ENCODE results near the gene LGALS3.

Gene LGALS3

DNA sequence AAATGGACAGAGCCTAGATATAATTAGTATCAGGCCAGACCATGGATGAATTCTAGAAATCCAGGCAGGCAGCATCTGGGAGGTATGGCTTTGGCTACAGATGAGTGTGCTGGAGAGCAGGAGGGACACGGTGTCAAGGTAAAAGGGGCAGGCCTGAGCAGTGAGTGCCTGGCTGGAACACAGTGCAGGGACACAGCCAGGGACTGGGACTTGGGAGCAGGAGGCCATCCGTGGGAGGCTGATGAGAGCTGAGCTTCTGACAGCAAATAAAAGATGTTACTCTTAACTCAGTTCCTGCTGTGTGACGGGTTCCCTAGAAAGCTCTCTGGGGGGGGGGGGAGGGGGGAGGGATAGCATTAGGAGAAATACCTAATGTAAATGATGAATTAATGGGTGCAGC, 13.6 kb upstream of the LGALS3 start:
- DNase-seq (ENCODE audit: low read depth) = no peak

DNA sequence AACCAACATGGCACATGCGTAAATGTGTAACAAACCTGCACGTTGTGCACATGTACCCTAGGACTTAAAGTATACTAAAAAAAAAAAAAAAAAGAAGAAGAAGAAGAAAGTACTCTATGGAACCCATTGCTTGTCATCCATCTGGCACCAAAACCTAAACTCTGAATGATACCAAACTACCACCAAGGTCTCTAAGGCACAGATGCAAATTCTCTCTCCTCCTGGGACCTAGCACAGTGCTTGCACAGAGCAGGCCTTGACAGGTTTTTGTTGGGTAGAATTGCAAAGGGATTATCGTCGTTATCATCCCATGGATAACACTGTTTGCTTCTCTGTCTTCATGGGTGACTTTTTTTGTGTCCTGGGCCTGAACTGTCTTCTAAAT, 13.2 kb upstream of the LGALS3 start:
- DNase-seq (ENCODE audit: low read depth) = no peak

DNA sequence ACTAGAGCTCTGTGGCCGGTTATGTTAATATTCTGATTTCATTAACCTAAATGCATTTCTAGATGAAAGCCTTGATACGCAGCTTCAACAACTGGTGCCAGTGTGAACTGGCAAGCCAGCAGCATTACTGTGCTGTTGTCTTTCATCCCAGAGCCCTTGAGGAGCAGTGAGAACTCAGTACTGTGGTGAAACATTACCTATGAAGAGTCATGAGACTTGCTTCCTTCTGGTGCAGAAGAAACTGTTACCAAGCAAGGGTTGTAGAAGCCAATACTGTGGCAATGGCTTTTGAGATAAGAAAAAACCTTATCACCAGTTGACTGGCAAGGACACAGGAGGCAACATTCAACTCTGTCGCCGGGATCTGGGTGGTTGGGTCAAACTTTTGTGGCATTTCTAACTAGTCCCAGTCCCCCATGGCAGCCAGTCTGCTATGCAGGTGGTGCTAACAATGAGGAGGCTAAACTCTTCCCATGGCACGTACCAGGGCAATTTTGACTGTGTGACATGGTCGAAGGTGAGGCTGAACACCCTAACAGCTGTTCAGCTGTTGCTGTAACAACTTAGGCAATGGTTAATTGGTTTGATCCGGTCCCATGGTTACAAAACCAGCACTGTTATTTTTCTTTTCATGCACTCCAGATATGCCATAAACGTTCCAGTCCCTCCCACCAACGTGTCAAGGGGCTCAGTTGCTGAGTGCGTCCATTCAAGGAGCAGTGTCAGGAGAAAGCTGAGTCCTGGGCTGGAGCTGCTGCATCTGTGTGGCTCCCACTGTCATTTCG, 12.6 kb upstream of the LGALS3 start:
- DNase-seq (ENCODE audit: low read depth) = no peak

GRCh38 chr14:55117803-55118441, 11.1 kb upstream of the LGALS3 start:
- DNase-seq (ENCODE audit: low read depth) = no peak

- DNase-seq (ENCODE audit: low read depth) = no peak
These were observed 10.3 kb upstream of the LGALS3 start for GRCh38 chr14:55118761-55119160.

DNA sequence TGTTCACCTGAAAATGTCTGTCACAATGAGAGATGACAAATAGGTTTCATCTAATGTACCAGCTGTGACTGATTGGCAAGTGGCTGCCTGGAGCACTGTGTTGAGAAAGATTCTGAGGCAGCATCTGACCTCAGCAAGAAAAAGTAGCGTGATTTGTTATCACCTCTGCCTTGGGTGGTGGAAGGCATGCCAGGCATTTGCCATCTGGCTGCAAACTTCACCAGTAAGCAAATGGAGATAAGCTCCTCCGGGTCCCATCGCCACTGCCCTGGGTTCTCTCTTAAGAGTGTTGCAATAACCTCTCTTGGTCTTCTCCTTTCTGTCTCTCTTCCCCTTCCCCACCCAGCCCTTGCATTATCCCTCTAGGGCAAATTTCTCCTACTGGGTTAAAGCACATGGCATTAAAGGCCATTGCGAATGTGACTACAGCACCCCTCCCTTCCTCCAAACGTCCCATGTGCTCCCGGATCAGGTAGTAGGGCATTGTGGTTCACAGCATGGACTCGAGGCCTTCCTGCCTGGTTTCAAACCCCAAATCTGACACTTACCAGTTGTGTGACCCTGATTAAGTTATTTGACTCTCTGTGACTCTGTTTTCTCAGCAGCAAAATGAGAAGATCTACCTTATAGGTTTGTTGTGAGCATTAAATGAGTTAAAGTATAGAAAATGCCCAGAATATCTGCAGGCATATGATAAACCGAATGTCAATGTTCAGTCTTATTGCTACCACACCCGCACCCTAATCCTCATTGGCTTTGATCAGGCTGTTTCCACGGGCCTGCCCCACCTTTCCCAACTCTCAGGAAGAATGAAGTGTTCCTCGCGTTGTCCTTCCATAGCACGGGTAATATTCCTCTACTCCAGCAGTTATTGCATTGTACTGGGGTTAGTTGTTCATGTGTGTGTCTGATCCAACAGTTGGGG, 8.2 kb upstream of the LGALS3 start:
- DNase-seq (ENCODE audit: low read depth) = no peak

DNA sequence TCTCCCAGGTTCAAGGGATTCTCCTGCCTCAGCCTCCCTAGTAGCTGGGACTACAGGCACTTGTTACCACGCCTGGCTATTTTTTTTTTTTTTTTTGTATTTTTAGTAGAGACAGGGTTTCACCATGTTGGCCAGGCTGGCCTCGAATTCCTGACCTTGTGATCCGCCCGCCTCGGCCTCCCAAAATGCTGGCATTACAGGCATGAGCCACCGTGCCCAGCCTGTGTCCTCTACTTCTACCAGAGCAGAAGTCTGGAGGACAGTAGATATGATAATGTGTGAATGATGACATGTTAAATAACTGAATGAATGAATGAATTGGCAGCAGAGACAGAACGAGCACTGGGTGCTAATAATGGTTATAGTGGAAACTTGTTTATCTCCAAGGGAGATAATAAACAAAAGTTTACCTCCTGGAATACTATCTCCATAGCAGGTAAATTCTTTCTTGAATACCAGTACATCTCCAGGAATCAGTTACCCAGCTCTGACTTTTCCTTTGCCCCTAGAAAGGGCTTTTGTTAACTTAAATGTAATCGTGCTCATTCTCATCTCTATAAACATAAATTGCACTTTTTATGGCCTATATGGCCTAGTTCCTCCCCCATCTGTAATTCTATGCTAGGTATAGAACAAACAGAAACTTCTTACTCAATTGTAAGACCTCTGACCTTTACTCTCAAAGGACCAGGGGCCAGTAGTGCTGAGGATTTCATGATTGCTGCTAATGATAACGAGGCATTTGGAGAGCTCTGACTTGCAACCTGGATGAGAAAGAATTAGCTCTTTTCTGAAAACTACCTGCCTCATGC, 7.2 kb upstream of the LGALS3 start:
- DNase-seq (ENCODE audit: low read depth) = no peak

DNA sequence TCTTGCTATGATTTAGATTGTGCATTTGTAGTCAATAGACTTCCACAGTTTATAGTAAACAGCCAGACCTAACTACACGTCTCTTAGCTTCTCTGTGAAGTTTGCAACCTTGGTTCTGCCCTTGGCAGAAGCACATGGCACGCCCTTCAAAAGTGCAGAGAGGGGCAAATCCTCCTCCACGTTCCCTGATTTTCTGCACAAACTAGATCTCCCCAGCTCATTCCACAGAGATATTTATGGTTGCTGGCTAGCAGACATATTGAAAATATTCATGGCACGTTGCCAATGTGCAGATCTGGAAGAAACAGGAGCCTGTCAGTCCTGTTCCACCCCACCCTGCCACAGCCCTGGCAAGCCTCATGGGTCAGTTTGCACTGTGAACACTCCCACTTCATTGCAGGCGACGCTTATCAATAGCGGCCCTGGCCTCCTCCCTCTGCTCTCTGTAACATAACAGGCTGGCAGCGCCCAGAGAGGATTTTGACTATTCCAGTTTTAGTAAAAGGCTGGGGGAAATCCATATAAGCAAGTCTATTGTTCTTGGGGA, 6.5 kb upstream of the LGALS3 start:
- DNase-seq (ENCODE audit: low read depth) = no peak

GRCh38 chr14:55123101-55123500, 6.0 kb upstream of the LGALS3 start:
- no peak for DNase-seq (ENCODE audit: low read depth)

DNA sequence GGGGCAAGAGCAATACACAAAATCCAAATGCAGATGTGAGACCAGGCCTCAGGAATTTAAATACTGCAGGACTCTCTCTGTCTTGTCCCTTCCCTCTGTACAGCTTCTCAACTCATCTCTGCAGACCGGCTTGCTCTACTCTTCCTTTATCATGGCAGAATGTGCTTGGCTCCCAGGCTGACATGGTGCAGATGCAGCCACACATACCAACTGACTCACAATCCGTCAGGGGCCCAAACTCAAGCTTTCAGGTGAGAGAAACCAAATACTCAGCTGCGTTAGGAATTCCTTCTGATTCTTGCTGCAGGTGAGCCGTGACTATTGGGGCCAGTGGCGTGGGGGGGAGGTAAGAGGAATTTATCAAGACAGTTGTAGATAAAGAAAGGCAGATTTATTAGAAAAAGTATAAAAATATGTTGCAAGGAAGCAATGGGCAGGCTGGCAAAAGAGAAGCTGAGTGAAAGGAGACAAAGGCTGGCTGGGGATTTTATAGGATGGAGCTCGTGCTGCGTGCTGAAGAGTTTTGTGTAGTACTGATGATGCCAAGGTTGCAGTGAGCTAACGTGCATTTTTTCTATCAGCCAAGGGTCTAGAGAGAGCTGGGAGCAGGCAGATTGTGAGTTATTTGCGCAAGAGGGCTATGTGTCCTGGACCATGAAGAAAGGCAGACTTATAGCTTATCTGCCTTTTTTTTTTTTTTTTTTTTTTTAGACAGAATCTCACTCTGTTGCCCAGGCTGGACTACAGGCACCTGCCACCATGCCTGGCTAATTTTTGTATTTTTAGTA, 5.0 kb upstream of the LGALS3 start:
- no peak for DNase-seq (ENCODE audit: low read depth)

DNA sequence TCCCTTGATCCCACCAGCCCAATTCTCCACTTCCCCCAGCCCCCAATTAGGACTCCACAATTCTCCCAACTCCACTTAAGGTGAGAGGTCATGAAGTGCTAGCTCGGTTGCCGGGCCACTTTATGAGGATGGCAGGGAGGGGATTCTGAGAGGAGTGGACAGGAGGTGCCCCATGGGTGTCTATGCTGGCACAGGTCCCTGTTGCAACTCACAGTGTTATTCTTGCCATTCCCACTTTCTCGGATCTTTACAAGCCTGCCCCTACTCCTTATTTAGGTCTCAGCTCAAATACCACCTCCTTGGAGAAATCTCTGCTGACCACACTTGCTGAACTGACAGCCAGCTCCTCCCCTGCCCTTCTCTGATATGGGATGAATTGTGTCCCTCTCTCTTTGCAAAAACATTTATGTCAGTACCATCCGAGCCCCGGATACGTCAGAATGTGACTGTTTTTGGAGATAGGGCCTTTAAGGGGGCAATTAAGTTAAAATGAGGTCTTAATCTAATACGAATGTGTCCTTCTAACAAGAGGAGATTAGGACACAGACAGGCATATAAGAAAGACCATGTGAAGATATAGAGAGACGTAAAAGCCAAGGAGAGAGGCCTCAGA, 4.2 kb upstream of the LGALS3 start:
- no peak for DNase-seq (ENCODE audit: low read depth)

DNA sequence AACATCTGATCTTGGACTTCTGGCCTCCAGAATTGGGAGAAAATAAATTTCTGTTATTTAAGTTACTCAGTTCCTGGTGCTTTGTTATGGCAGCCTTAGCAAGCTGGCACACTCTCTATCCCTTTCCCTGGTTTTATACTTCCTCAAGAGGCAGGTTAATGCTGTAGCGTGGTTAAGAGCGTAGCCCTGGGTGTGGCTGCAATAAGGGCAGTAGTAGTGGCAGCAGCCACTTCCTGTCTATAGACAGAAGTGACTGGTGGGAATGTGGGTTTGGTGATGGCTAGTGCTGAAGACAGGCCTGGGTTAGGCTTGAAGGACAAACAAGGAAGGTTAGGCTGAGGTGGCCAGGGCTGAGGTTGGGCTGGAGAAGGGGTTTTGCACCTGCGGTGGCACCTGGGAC, 3.6 kb upstream of the LGALS3 start:
- DNase-seq (ENCODE audit: low read depth) = no peak

DNA sequence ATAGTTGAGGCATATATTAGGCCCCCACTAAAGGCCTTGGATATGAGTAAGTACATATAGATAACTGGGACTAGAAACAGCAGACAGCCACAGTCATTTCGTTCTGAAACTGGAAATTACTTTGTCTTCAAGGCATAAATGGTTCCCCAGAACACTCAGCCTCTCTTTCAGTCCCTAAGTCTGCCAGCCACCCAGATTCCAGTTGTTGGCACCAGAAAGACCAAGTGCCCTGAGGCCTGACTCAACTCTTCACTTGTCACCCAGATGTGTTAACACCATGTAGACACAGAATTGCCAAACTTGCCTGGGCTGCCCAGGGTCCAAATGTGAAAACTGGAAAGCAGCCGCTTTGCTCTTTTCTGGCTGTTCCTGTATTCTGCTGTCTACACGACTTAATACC, 3.0 kb upstream of the LGALS3 start:
- DNase-seq (ENCODE audit: low read depth) = no peak

- DNase-seq (ENCODE audit: low read depth) = no peak
These were observed 2.1 kb upstream of the LGALS3 start for GRCh38 chr14:55126932-55127459.

- DNase-seq (ENCODE audit: low read depth) = no peak
These were observed 1.5 kb upstream of the LGALS3 start for GRCh38 chr14:55127460-55127951.

GRCh38 chr14:55128386-55129085, 516 bp upstream of the LGALS3 start:
- DNase-seq (ENCODE audit: low read depth) = no peak

DNA sequence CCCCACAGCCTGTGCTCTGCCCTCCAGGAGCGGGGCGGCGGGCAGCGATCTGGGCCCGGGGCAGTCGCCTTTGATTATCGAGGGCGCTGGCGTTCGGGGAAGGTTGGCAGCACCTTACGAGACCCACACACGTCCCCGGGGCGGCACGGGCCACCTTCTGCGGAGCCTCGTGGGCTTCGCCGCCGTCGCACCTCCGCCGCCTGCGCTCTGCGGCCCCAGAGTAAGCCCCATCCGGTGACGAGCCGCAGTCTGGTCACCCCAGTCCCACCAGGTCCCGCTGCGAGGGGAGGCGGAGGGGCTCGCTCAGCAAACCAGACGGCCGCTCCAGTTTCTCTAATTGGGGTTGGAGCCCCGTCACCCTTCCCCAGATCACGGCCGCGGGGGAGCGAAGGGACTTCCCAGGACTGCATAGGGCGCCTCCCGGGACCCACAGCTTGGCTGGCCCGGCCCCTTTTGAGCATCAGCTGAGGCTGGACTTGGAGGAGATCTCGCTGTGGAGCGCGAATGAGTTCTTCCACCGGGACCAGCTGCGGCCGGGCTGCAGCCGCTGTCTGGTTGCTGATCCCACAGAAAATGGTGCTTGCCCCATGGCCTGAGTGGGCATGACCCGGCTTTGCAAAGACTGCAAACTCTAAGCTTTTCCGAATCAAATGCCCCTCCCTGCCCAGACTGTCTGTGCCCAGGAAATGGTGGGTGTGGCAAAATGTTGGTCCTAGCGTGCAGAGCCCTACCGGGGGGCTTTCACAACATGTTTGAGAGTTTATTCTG, 560 bp downstream of the LGALS3 start:
- DNase-seq (ENCODE audit: low read depth) = peak; percentile 53

DNA sequence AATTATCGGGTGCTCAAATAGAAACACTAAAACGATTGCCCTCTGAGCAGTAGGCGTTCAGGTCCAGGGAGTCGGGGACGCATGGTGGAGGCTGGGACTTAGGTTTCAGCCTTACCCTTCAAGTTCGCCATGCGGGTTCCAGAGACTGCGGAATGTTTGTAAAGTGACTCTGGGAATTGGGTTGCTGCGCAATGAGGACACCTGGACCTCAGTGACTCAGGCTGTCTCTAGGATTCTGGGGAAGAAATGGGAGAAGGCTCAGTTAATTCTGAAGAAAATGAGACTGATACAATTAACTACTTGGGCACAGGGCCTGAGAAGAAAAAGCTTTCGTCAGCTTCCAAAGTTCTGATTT, 1.1 kb downstream of the LGALS3 start:
- DNase-seq (ENCODE audit: low read depth) = no peak
